Mesenchymal stem cell (in vitro differentiated cells and primary cell): Measurements from ENCODE around the gene QTRT2.

Source experiments
- DNase-seq: peaks from one replicate; pipeline ENCODE4 v3.0.0-alpha.2; 2013
- H2AFZ ChIP-seq: one replicate; pipeline ENCODE4 v1.6.1; 2013; ENCODE audit warnings: low read depth, mild to moderate bottlenecking, control low read depth, inconsistent platforms, low read length, moderate library complexity
- H2AK5ac ChIP-seq: 2 replicates; pipeline ENCODE4 v1.6.1; 2013; ENCODE audit warnings: low read length, moderate library complexity, mild to moderate bottlenecking, inconsistent platforms; ENCODE audit not compliant: severe bottlenecking
- H2BK120ac ChIP-seq: one replicate; pipeline ENCODE4 v1.6.1; 2013; ENCODE audit warnings: low read depth, mild to moderate bottlenecking, inconsistent platforms, low read length, moderate library complexity
- H2BK12ac ChIP-seq, 2 experiments: one replicate each; pipeline ENCODE4 v1.6.1; 2013; ENCODE audit warnings: inconsistent platforms in 2 of 2, low read length in 2 of 2, mild to moderate bottlenecking in 2 of 2, moderate library complexity in 2 of 2, control low read depth in 1 of 2
- H2BK15ac ChIP-seq: one replicate; pipeline ENCODE4 v1.6.1; 2013; ENCODE audit warnings: mild to moderate bottlenecking, low read depth, inconsistent platforms; ENCODE audit not compliant: poor library complexity, severe bottlenecking
- H2BK5ac ChIP-seq: 2 replicates; pipeline ENCODE4 v1.6.1; 2013; ENCODE audit warnings: low read depth, mild to moderate bottlenecking, low read length, control low read depth, inconsistent platforms; ENCODE audit not compliant: poor library complexity, severe bottlenecking
- H3K14ac ChIP-seq, 2 experiments: one replicate each; pipeline ENCODE4 v1.6.1; 2013; ENCODE audit warnings: inconsistent platforms in 2 of 2, low read length in 2 of 2, control low read depth in 1 of 2, mild to moderate bottlenecking in 1 of 2, moderate library complexity in 1 of 2
- H3K18ac ChIP-seq, 2 experiments: one replicate each; pipeline ENCODE4 v1.6.1; 2013; ENCODE audit warnings: inconsistent platforms in 2 of 2, low read length in 2 of 2, control low read depth in 1 of 2, low read depth in 1 of 2, mild to moderate bottlenecking in 1 of 2
- H3K23ac ChIP-seq, 2 experiments: one replicate each; pipeline ENCODE4 v1.6.1; 2013; ENCODE audit warnings: inconsistent platforms in 2 of 2, low read length in 2 of 2, mild to moderate bottlenecking in 2 of 2, moderate library complexity in 2 of 2, control low read depth in 1 of 2
- H3K27ac ChIP-seq: 2 replicates; pipeline ENCODE4 v1.5.1; 2013; ENCODE audit warnings: mild to moderate bottlenecking, moderate library complexity, low read length, control low read depth, inconsistent platforms; ENCODE audit not compliant: poor library complexity, severe bottlenecking
- H3K27me3 ChIP-seq, 2 experiments: 2 replicates each; pipeline versions ENCODE4 v1.6.1 to v1.7.0; 2013; ENCODE audit warnings: low read length in 2 of 2, mild to moderate bottlenecking in 2 of 2, moderate library complexity in 2 of 2, control low read depth in 1 of 2, inconsistent platforms in 1 of 2; ENCODE audit not compliant: control insufficient read depth in 1 of 2, insufficient read depth in 1 of 2
- H3K36me3 ChIP-seq, 2 experiments: 2 replicates each; pipeline versions ENCODE4 v1.6.1 to v1.7.0; 2013; ENCODE audit warnings: low read length in 2 of 2, control low read depth in 1 of 2, inconsistent platforms in 1 of 2, low read depth in 1 of 2, mild to moderate bottlenecking in 1 of 2; ENCODE audit not compliant: insufficient read depth in 2 of 2, control insufficient read depth in 1 of 2
- H3K4ac ChIP-seq, 2 experiments: one replicate each; pipeline ENCODE4 v1.6.1; 2013; ENCODE audit warnings: inconsistent platforms in 2 of 2, low read length in 2 of 2, mild to moderate bottlenecking in 2 of 2, moderate library complexity in 2 of 2, control low read depth in 1 of 2, low read depth in 1 of 2
- H3K4me1 ChIP-seq: 2 replicates; pipeline ENCODE4 v1.6.1; 2013; ENCODE audit warnings: low read depth, low read length, control low read depth; ENCODE audit not compliant: control insufficient read depth, insufficient read depth
- H3K4me2 ChIP-seq: 2 replicates; pipeline ENCODE4 v1.6.1; 2013; ENCODE audit warnings: low read length, mild to moderate bottlenecking, inconsistent platforms; ENCODE audit not compliant: poor library complexity, severe bottlenecking
- H3K4me3 ChIP-seq, 2 experiments: 2 replicates each; pipeline versions ENCODE4 v1.5.1 to v1.7.0; 2013; ENCODE audit warnings: low read length in 2 of 2, mild to moderate bottlenecking in 2 of 2, control low read depth in 1 of 2, low read depth in 1 of 2; ENCODE audit not compliant: insufficient read depth in 1 of 2
- H3K79me1 ChIP-seq: replicated peaks from 2 replicates; pipeline ENCODE4 v1.6.1; 2013; ENCODE audit warnings: mild to moderate bottlenecking, control low read depth, low read length, inconsistent platforms; ENCODE audit not compliant: poor library complexity, severe bottlenecking
- H3K9ac ChIP-seq: 2 replicates; pipeline ENCODE4 v1.7.0; 2013; ENCODE audit warnings: mild to moderate bottlenecking, low read length, moderate library complexity
- H3K9me3 ChIP-seq: 2 replicates; pipeline ENCODE4 v1.7.0; 2013; ENCODE audit warnings: mild to moderate bottlenecking, low read length; ENCODE audit not compliant: control insufficient read depth
- H4K8ac ChIP-seq: one replicate; pipeline ENCODE4 v1.6.1; 2013; ENCODE audit warnings: inconsistent platforms, mild to moderate bottlenecking, low read length, moderate library complexity
- H4K91ac ChIP-seq: one replicate; pipeline ENCODE4 v1.6.1; 2013; ENCODE audit warnings: mild to moderate bottlenecking, low read length, inconsistent platforms
- WGBS: methylation state at CpG from one replicate; pipeline ENCODE4 v1.1.7; 2013; ENCODE audit warnings: mixed read lengths; 5-methylcytosine and 5-hydroxymethylcytosine counted together

QTRT2 gene

GRCh38 chr3:114033721-114034120, 22.8 kb upstream of the QTRT2 start:
- Histone ChIP-seq H4K91ac (no peak overlapping the region), H2BK12ac (no peak overlapping the region), H2BK120ac (no peak overlapping the region), H2BK15ac (no peak overlapping the region), H3K36me3 (peaks cover 0 to 33% of the 10 kb centered on the region in 2 experiments), H3K14ac (no peak overlapping the region), H3K79me1 (no peaks in the 10 kb centered on the region), H3K4me2 (no peak overlapping the region), H3K4me3 (no peak overlapping the region), H3K9ac (no peak overlapping the region), H3K27ac (no peak overlapping the region), H4K8ac (no peak overlapping the region), H3K27me3 (no peaks in the 10 kb centered on the region), H3K18ac (no peak overlapping the region), H3K23ac (no peak overlapping the region), H3K4me1 (no peaks in the 10 kb centered on the region), H2AFZ (no peak overlapping the region), H3K4ac (no peak overlapping the region), H2BK5ac (no peak overlapping the region), H3K9me3 (no peaks in the 10 kb centered on the region), H2AK5ac (no peak overlapping the region)
- WGBS: no CpG with 5 or more reads among the region's 1 CpG
- DNase-seq: no peak

GRCh38 chr3:114034211-114034610, 22.3 kb upstream of the QTRT2 start:
- H2AFZ ChIP-seq: no peak overlapping the region
- H3K4me3 ChIP-seq: no peak overlapping the region
- H3K9me3 ChIP-seq: no peaks in the 10 kb centered on the region
- DNase-seq: no peak
- H2BK5ac ChIP-seq: no peak overlapping the region
- H3K4ac ChIP-seq: no peak overlapping the region
- H2AK5ac ChIP-seq: no peak overlapping the region
- H3K9ac ChIP-seq: no peak overlapping the region
- H3K79me1 ChIP-seq: no peaks in the 10 kb centered on the region
- H3K18ac ChIP-seq: no peak overlapping the region
- no peaks in the 10 kb centered on the region for H3K27me3 ChIP-seq
- no peak overlapping the region for H2BK120ac ChIP-seq
- no peak overlapping the region for H2BK15ac ChIP-seq
- H3K23ac ChIP-seq: no peak overlapping the region
- no peak overlapping the region for H3K14ac ChIP-seq
- H3K4me1 ChIP-seq: no peaks in the 10 kb centered on the region
- no peak overlapping the region for H4K8ac ChIP-seq
- peaks cover 0 to 30% of the 10 kb centered on the region in 2 experiments for H3K36me3 ChIP-seq
- no peak overlapping the region for H2BK12ac ChIP-seq
- H3K4me2 ChIP-seq: no peak overlapping the region
- no peak overlapping the region for H3K27ac ChIP-seq
- H4K91ac ChIP-seq: no peak overlapping the region

- H4K91ac ChIP-seq: no peak overlapping the region
- H3K4me1 ChIP-seq: no peaks in the 10 kb centered on the region
- no peak overlapping the region for H3K14ac ChIP-seq
- H4K8ac ChIP-seq: no peak overlapping the region
- no peak overlapping the region for H2BK5ac ChIP-seq
- peaks cover 0 to 32% of the 10 kb centered on the region in 2 experiments for H3K36me3 ChIP-seq
- no peak overlapping the region for H2AFZ ChIP-seq
- H3K9ac ChIP-seq: peak overlapping the region; percentile 31
- no peak overlapping the region for H3K18ac ChIP-seq
- no peak overlapping the region for H2AK5ac ChIP-seq
- 74% methylated on average over 3 of the region's 5 CpGs for WGBS
- H3K4ac ChIP-seq: no peak overlapping the region
- H3K27me3 ChIP-seq: no peaks in the 10 kb centered on the region
- no peak overlapping the region for H3K4me3 ChIP-seq
- H3K79me1 ChIP-seq: no peaks in the 10 kb centered on the region
- DNase-seq: no peak
- no peak overlapping the region for H2BK12ac ChIP-seq
- H3K27ac ChIP-seq: no peak overlapping the region
- no peak overlapping the region for H2BK120ac ChIP-seq
- no peaks in the 10 kb centered on the region for H3K9me3 ChIP-seq
- H3K4me2 ChIP-seq: no peak overlapping the region
- no peak overlapping the region for H2BK15ac ChIP-seq
- no peak overlapping the region for H3K23ac ChIP-seq
These were observed 21.6 kb upstream of the QTRT2 start for GRCh38 chr3:114034787-114035545.

GRCh38 chr3:114035896-114036295, 20.6 kb upstream of the QTRT2 start:
- Histone ChIP-seq H3K4me1 (no peaks in the 10 kb centered on the region), H3K9ac (peak overlapping the region; percentile 28), H3K4me2 (no peak overlapping the region), H3K4me3 (no peak overlapping the region), H2AK5ac (no peak overlapping the region), H3K18ac (no peak overlapping the region), H3K14ac (no peak overlapping the region), H4K8ac (no peak overlapping the region), H2BK120ac (no peak overlapping the region), H3K27ac (no peak overlapping the region), H2BK5ac (no peak overlapping the region), H3K79me1 (no peaks in the 10 kb centered on the region), H3K27me3 (no peaks in the 10 kb centered on the region), H2AFZ (no peak overlapping the region), H3K23ac (no peak overlapping the region), H2BK12ac (no peak overlapping the region), H2BK15ac (no peak overlapping the region), H3K9me3 (no peaks in the 10 kb centered on the region), H4K91ac (no peak overlapping the region), H3K36me3 (peaks cover 0 to 36% of the 10 kb centered on the region in 2 experiments), H3K4ac (no peak overlapping the region)
- no peak for DNase-seq
- WGBS: 96% methylated on average over 2 of the region's 3 CpGs
